HG03095 (cell line): ENCODE data around the gene UVSSA.

Source experiments
- ATAC-seq: cut with Tn5 transposase; IDR thresholded peaks from one replicate; pipeline ENCODE4 v1.9.1; 2021; ENCODE audit warnings: moderate library complexity; ENCODE audit not compliant: unreplicated experiment

The UVSSA gene

DNA sequence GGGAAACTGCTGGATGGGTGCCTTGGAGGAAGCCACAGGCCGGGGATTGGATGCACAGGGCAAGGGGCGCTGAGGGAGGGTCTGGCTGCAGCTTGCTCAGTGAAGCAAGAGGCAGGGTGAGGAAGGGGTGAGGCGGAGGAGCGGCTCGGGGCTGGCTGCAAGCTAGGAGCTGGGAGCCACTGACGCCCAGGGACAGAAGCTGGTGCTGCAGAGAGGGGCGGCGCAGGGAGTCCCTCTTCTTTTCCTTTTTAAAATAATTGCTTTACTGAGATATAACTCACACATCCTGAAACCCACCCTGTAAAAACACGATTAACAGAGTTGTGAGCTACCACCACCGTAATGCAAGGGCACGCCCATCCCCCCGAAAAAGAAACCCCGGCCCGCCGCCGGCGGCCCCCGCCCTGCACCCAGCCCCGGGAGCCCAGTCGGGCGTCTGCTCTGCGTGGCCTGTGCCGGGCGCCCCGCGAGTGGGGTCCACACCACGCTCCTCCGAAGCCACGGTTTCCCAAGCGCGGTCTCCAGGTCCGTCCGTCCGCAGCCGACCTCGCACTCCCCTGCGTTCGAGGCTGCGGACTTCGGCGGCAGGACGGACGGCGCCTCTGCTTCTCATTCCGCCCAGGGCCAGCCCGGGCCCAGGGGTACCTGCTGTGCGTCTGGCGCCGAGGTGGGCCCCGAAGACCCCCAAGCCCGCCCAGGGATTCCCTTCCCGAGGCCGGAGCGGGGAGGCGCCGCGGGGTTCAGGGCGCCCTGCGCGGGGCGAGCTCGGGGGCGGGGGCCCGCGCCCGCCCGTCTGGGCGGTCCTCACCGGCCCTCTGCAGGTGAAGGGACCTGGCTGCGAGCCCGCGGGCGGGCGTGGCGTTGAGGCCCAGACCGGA is 866 bp upstream of the UVSSA start:
- peak; percentile 2 for ATAC-seq

GRCh38 chr4:1347410-1347864 is 429 bp downstream of the UVSSA start:
- ATAC-seq, result peak; percentile 22

GRCh38 chr4:1348014-1348513 is 1.1 kb downstream of the UVSSA start:
- no peak for ATAC-seq

DNA sequence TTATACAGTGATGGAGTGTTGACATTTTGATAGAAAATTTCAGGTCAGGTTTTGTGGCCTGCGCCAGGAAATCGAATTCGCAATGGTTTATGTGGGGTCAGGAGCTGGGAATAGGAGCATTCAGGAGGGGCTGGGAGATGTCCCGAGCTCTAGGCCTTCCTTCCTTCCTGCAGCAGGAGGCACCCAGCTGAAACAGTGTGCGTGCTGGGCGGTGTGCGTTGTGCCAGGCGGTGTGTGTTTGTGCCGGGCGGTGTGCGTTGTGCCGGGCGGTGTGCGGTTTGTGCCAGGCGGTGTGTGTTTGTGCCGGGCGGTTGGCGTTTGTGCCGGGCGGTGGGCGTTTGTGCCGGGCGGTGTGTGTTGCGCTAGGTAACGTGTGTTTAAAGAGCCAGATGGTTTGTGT is 1.7 kb downstream of the UVSSA start:
- ATAC-seq, result no peak

DNA sequence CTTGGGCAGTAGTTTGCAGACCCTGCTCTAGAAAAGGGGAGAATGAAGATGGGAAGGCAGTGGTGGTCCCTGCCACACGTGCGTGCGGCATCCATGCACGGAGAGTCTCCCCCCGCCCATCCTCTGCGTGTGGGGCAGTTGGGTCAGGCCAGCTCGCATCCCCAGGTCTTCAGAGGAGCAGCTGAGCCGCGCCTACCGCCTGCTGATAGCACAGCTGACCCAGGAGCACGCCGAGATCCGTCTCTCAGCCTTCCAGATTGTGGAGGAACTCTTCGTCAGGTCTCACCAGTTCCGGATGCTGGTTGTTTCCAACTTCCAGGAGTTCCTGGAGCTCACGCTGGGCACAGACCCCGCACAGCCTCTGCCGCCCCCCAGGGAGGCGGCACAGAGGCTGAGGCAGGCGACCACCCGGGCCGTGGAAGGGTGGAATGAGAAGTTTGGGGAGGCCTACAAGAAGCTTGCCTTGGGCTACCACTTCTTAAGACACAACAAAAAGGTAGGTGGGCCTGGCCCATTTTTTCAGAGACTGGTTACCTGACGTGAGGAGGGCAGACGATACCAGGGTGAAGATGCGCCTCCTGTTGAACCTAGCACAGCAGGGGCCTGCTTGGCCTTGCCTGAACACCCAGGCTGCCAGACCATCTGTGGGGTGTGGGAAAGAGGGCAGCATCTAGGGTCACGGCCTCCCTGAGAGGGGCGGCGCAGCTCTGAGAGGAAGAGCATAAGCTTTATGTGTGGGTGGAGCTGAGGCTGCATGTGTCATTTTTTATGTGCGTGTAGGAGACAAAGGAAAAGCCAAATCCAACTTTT is 2.6 kb downstream of the UVSSA start:
- no peak for ATAC-seq

DNA sequence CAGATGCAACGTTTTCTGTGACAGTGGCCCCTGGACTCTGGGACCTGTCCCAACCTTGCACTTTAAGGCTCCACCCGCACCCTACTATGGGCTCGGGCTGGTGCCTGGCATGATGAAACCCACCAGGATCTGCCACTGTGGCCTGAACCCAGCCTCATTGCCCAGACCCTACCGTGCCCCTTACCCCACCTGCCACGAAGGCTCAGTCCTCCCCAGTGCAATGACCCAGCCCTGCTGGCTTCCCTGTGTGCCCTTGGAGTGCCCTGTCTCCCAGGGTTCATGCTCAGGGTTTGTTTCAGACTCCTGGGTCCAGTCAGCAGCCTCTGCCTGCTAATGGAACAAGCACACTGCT is 3.1 kb downstream of the UVSSA start:
- no peak for ATAC-seq

DNA sequence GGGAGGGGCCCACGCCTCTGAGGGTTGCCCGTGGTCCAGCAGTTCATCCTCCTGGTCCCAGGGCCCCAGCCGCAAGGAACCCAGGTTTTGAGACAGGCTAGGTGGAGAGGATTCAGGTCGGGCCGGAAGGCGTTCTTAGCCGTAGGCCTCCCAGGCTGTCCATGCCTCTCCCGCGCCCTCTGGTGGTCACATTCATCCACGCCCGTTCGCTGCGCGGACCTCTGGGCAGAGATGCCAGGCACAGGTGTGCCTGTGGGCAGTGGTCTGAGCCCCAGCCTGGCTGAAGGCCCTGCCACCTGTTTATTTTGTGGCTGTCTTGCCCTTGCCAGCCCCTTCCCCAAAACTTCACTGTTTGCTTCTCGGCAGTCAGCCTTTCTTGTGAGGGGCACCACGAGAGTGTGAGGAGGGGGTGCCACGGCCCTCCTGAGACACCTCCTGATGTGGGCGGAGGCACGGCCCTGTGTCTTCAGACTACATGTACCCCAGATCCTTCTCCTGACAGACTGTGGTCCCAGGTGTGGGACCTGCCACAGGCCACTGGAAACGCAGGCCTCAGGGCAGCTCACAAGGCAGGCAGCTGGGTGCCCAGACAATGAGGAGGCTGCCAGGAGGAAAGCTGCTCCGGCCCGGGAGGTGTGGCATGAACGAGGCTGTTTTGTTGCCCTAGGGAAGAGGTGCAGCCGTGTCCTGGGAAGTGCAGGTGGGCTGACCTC is 5.0 kb downstream of the UVSSA start:
- ATAC-seq, result no peak

- no peak for ATAC-seq
Measured at GRCh38 chr4:1352567-1352900, 5.5 kb downstream of the UVSSA start.

GRCh38 chr4:1353186-1354055 is 6.4 kb downstream of the UVSSA start:
- no peak for ATAC-seq

DNA sequence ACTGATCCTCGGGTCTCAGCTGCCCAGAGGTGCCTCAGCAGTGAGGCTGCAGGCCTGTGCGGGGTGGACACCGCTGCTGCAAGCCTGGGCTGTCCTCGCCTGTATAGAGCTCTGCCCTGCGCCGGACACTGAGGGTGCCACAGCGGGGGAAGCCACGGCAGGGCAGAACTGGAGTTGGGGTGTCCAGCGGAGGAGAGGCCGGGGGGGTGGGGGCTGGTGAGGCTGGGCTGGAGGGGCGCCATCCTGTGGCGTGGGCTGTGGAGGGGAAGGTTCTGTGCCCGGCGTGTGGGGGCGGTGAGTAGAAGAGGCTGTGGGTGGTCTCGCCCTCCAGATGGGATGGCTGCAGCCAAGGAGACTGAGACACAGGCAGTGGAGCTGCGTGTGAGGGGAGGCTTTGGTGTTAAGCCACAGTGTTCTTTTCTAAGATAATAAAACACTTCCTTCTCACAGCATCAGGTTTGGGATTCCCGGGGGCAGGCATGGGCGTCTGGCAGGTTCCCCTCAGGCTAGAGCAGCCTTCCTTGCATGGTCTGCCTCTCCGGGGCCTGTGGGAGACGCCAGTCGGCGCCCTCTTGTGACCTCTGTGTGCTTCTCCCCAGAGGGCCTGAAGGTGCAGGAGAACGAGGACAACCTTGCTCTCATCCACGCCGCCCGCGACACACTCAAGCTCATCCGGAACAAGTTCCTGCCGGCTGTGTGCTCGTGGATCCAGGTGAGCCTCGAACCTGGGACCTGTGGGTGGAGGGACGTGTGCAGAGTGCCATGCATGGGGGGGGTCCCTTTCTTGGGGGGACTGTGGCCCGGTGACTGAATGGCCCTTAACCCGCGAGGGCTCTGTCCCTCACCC is 7.4 kb downstream of the UVSSA start:
- no peak for ATAC-seq

GRCh38 chr4:1354983-1355275 is 7.9 kb downstream of the UVSSA start:
- no peak for ATAC-seq

DNA sequence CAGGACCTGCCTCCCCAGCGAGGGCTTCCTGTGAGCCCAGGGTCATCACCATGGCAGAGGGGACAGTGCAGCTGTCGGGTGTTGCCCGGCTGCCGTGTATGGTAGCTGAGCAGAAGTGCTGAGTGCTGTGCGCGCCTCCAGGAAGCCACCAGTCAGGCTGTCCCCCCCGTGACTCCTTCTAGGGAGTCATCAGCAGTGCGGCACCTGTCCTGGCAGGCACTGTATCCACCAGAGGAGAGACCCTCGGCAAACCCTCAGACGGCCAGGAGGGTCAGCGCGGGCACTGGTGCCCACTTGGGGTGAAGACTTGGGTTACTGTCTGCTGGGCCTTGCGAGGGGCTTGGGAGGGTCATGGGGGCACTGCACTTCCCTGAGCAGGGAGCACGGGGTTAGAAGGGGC is 8.4 kb downstream of the UVSSA start:
- no peak for ATAC-seq

- no peak for ATAC-seq
Measured at GRCh38 chr4:1356181-1356998, 9.4 kb downstream of the UVSSA start.

DNA sequence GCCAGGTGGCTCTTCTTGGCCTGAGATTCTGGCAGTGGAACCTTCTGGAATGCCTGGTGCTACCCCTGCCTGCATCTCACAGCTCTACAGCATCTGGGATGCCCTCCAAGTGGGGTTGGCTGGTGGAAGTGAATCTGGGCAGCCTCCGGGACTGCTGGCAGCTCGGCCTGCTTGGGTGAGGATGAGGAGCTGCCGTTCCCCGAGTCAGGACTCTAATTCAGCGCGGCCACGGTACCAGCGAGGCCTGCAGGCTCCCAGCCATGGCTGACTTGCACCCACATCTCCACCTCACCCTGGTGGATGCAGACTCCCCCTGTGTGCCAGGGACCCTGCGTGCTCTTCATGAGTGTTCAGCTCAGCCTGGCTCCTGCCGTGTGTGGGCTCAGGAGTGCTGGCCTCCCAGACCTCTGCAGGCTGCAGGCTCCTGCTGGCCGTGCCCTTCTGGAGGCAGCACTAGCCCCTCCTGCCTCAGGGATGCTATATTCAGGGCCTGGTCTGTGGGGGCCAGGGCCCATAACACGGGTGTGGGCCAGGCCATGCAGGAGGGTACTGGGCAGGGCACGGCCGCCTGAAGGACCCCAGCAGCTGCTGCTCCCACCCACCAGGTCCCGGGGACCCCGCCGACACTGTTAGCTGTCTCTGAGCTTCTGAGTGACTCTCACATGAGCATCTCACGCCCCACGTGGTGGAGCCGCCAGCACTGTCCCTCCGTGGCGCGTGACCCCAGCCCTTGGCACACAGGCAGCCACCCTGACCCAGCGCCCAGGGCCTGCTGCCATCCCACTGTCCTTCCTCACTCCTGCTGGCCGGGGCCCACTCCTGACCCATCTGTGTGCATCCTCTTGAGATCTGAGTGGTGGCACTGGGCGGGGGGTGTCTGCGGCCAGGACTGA is 10.6 kb downstream of the UVSSA start:
- ATAC-seq, result no peak

DNA sequence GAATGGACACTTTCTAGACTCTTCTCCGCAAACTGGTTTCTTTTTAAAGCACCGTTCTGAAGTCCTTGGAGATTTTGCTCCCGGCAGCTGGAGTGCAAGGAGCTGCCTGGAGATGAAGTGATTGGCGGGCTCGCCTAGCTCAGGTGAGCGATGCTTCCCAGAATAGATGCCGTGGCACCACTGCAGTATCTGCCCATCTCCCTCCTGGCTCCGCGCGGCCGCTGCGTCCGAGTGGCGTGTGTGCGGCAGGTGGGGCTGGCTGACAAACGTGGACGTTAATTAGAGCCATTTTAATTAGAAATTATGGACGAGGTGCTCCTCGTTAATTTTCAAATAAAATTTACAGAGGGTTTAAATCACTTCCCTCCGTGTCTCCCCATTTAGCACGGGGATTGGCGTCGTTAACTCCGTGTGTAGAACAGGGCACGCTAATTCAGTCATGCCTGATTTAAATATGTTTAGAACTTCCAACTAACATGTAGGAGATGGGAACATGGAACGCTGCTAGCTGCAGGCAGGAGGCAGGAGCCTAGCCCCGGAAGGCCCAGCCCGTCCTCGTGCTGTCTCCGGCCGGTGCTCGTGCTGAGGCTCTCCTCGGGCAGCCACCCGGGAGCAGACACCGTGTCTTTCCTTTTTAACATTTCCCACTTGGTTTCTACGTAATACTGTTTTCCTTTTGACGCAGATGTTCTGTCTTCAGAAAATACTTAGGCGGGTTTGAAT is 11.6 kb downstream of the UVSSA start:
- no peak for ATAC-seq

- no peak for ATAC-seq
Measured at GRCh38 chr4:1359144-1359501, 12.1 kb downstream of the UVSSA start.

- no peak for ATAC-seq
Measured at GRCh38 chr4:1359976-1360375, 13.0 kb downstream of the UVSSA start.
